ENCODE measurements around the gene TOGARAM2.

Gene TOGARAM2

GRCh38 chr2:29000481-29000880 lies 19.4 kb downstream of the TOGARAM2 start:
- no peak for DNase-seq (ENCODE audit: low read depth)

- DNase-seq (ENCODE audit: low read depth): no peak
These were observed 19.9 kb downstream of the TOGARAM2 start for GRCh38 chr2:29000956-29001355.

DNA sequence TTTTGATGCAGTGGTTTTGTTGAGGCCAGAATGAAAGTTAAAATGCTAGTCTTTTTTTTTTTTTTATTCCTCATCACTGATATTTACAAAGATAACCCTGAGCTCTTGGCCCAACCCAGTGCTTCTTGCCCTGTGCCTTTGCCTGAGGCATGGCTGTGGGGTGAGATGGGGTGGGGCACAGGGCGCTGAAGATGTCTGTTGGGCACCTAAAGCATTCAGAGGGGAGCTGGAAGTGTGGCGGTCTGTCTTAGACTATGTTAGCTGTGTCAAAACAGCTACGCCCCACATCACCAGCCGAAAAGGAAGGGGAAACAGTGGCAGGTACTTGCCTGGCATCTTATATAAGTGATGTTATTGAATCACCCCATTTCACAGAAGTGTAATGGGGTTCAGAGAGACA lies 20.7 kb downstream of the TOGARAM2 start:
- DNase-seq (ENCODE audit: low read depth): no peak

GRCh38 chr2:29004755-29005154 lies 23.7 kb downstream of the TOGARAM2 start:
- DNase-seq (ENCODE audit: low read depth): no peak

- no peak for DNase-seq (ENCODE audit: low read depth)
These were observed 24.2 kb downstream of the TOGARAM2 start for GRCh38 chr2:29005331-29005730.

DNA sequence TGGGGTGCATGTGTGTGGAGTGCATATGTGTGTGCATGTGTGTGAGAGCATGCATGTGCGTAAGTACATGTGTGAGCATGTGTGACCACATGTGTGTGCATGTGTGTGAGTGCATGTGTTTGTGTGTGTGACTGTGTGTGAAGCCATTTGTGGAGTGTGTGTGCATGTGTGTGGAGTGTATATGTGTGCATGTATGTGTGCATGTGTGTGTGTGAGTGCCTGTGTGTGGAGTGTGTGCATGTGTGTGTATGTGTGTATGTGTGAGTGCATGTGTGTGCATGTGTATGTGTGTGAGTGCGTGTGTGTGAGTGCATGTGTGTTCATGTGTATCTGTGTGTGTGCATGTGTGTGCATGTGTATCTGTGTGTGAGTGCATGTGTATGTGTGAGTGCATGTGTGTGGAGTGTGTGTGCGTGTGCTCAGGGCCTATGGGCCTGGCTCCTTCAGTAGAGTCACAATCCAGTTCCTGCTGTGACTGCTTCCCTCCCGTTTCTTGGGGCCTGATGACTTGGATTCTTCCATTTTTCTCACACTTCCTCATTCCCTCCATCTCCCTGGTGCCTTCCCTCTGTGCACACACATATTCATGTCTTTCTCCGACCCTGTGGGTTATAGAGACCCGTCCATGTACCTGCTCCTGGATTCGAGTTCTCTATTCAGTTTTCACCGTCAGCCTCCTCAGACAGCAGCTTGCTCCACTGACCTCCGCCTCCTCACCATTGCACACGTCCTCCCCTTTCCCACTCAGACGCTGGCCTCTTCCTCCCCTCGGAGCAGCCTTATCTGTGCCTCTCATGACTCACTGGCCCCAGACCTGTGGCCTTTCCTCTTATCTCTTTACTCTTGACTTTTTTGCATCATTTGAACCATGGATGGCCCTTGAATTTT lies 25.2 kb downstream of the TOGARAM2 start:
- no peak for DNase-seq (ENCODE audit: low read depth)

- DNase-seq (ENCODE audit: low read depth): no peak
These were observed 25.8 kb downstream of the TOGARAM2 start for GRCh38 chr2:29006980-29007301.

DNA sequence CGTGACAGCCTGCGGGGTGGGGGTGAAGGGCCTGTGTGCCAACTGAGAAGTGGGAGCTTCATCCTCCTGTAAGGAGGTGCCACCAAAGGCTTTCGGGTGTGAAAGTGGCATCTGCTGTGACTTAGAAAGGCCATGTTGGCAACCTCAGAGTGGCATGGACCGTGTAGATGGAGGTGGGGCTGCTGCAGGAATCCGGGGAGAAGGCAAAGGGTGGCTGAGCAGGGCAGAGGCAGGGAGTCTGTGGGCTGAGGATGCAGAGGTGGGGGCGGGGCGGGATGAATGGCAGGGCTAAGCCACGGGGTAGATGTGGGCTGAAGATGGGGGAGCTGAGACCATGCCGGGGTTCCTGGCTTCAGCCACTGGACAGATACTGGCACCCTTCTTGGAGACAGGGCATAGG lies 28.2 kb downstream of the TOGARAM2 start:
- DNase-seq (ENCODE audit: low read depth): no peak

- no peak for DNase-seq (ENCODE audit: low read depth)
These were observed 28.9 kb downstream of the TOGARAM2 start for GRCh38 chr2:29009711-29010677.

DNA sequence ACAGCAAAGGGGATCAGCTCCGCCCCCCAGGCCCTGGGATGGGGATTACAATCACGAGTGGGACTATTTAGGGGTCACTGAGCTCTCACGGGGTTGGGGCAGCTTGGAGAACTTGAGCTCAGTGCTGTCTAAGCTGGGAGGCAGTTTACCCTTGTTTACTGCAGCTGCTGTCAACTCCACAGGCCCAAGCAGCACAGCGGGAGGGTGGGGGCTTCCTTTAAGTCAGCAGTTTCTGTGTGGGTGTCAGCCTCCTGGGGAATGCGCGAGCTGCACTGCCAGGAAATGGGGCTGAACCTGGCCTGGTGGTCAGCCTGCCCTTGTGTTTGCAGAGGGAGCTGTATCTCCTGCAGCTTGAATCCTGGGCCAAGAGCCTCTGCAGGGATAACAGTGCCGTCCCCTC lies 29.8 kb downstream of the TOGARAM2 start:
- DNase-seq (ENCODE audit: low read depth): no peak

DNA sequence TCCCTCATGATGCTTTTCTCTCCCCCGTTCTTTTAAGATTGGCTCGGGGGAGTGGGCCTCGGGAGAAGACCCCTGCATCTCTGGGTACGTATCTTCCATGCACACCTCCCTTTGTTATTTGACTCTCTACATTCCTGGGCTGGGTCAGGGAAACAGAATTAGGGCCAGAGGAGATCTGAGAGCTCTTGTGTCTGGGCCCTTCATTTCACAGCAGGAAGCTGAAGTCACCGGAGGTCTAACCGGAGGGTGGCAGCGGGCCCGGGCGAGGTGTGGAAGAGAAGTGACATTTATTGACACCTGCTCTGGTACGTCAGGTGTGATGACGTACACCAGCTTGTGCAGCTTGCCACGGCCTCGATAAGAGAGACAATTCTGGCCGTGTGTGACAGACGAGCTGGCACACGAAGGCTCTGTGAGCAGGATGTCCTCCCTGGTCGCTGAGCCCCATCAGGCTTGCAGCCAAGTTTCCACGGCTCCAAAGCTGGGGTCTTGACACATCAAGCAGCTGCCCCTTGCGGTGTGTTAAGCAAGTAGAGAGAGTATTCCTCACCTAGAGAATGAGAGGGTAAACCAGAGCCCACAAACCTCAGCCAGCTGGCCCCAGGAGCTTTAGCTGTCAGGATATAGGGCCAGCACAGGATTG lies 30.4 kb downstream of the TOGARAM2 start:
- peak; percentile 27 for DNase-seq (ENCODE audit: low read depth)

DNA sequence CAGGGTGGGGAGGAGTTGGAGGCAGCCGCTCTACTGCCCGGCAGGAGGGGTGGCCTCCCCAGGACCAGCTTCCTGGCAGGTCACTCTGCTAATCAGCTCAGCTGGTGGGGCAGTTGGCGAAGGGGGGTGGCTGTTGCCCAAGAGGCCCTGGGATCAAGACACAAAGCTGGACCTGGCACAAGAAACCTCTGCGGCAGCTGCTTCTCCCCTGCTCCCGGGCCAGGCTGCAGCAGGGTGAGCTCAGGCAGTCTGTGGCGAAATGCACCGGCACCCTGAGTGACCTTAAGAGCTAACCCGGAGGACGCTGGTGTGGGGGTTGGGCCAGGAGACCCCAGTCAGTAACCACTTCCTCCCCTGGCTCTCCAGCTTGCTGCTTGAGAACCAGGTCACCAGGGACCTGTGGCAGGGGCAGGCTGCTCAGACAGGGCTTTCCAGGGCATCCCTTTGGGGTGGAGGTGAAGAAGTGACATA lies 31.1 kb downstream of the TOGARAM2 start:
- no peak for DNase-seq (ENCODE audit: low read depth)

- no peak for DNase-seq (ENCODE audit: low read depth)
These were observed 32.1 kb downstream of the TOGARAM2 start for GRCh38 chr2:29013057-29013780.

- no peak for DNase-seq (ENCODE audit: low read depth)
These were observed 33.2 kb downstream of the TOGARAM2 start for GRCh38 chr2:29014331-29014730.

- DNase-seq (ENCODE audit: low read depth): peak; percentile 43
These were observed 33.8 kb downstream of the TOGARAM2 start for GRCh38 chr2:29014811-29015421.

GRCh38 chr2:29015701-29016470 lies 34.8 kb downstream of the TOGARAM2 start:
- no peak for DNase-seq (ENCODE audit: low read depth)

- DNase-seq (ENCODE audit: low read depth): no peak
These were observed 35.4 kb downstream of the TOGARAM2 start for GRCh38 chr2:29016504-29016903.

- DNase-seq (ENCODE audit: low read depth): no peak
These were observed 36.8 kb downstream of the TOGARAM2 start for GRCh38 chr2:29017716-29018435.

GRCh38 chr2:29021886-29022285 lies 40.8 kb downstream of the TOGARAM2 start:
- no peak for DNase-seq (ENCODE audit: low read depth)

DNA sequence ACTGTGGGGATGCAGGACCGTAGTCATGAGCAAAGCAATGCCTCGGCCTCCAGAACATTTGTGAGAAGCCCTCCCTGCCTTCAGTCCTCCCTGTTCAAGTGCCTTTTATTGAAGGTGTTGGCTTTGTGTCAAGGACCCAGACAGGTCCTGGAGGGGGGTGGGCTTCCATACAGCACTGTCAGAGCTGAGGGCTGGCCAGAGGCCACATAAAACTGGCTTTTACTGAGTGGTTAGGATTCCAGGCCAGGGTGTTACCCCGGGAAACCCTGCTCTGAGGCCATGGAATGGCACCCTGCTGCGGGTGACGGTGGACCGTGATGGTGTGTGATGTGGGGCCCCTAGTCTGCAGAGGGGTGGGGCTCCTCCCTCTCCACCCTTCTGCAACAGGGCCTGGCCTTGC lies 41.6 kb downstream of the TOGARAM2 start:
- no peak for DNase-seq (ENCODE audit: low read depth)
